AG04450 (cell line): ENCODE results near the gene WDR27. TPM values are rescaled to one million over a fixed set of nuclear protein-coding genes. Genes with fewer than 3 reads are reported as not detected.

Source experiments
- CTCF ChIA-PET: fragments of 300-600, 350-600 bp; formaldehyde crosslinking; extraction: SDS; loops from one replicate; lab custom pipeline; 2022; ENCODE audit warnings: antibody characterized with exemption, inconsistent platforms; lab: Charles Lee
- POLR2A ChIA-PET: fragments of 350-600 bp; formaldehyde crosslinking; extraction: SDS; loops from one replicate; lab custom pipeline; 2021; ENCODE audit warnings: antibody characterized with exemption, inconsistent platforms; lab: Yijun Ruan, JAX
- DNase-seq: peaks from one replicate; pipeline ENCODE4 v3.0.0-alpha.2; 2011; ENCODE audit warnings: low read depth, low spot score
- H3K27ac ChIP-seq: one replicate; pipeline ENCODE4 v1.5.1; 2012; ENCODE audit warnings: low read depth, low read length, control low read depth
- H3K27me3 ChIP-seq: one replicate; pipeline ENCODE4 v1.6.0; 2012; ENCODE audit warnings: low read length; ENCODE audit not compliant: control insufficient read depth, insufficient read depth
- H3K4me3 ChIP-seq: 2 replicates; pipeline ENCODE4 v1.5.1; 2011; ENCODE audit warnings: mild to moderate bottlenecking, low read depth, low read length, control low read depth
- H3K9me3 ChIP-seq: 2 replicates; pipeline ENCODE4 v1.5.1; 2012; ENCODE audit warnings: low read length; ENCODE audit not compliant: control insufficient read depth, insufficient read depth
- CTCF ChIP-seq: IDR thresholded peaks from 2 replicates; pipeline ENCODE4 v1.5.1; 2011; ENCODE audit warnings: low read depth, low read length, control low read depth, inconsistent platforms
- polyA plus RNA-seq: library from polyadenylated mRNA; depleted of rRNA; stranded (reverse); fragments of >200 nt; gene quantifications from 2 replicates; pipeline ENCODE4 v1.2.3, GENCODE V29; 2011

Gene WDR27
- polyA plus RNA-seq, 1 experiment: 20.5 TPM

- TF ChIP-seq CTCF: no peak
- ChIA-PET POLR2A (no interaction called here), CTCF (interaction anchor here (0.5 kb wide), 1 partner anchor 337 kb away, joined by 3 read pairs; no protein-coding TSS in a partner anchor)
- H3K4me3 ChIP-seq: peak overlapping the region; percentile 50
- H3K27me3 ChIP-seq: no peaks in the 10 kb centered on the region
- peak; percentile 46 for DNase-seq
- peak overlapping the region; percentile 81 for H3K27ac ChIP-seq
- H3K9me3 ChIP-seq: peaks cover 36% of the 10 kb centered on the region
These were observed 277.0 kb downstream of the WDR27 start for GRCh38 chr6:169424821-169425240.

GRCh38 chr6:169424149-169424804 is 277.6 kb downstream of the WDR27 start:
- peak overlapping the region; percentile 81 for H3K27ac ChIP-seq
- H3K4me3 ChIP-seq: peak overlapping the region; percentile 50
- CTCF ChIA-PET: interaction anchor here (0.5 to 1.3 kb wide), 2 partner anchors 12 to 336 kb away, joined by 3 read pairs; no protein-coding TSS in a partner anchor

GRCh38 chr6:169421586-169422264 is 280.1 kb downstream of the WDR27 start:
- DNase-seq: no peak
- Histone ChIP-seq H3K27me3 (no peaks in the 10 kb centered on the region), H3K27ac (no peak overlapping the region), H3K9me3 (peaks cover 29% of the 10 kb centered on the region), H3K4me3 (no peak overlapping the region)
- ChIA-PET CTCF (interaction anchor here (0.6 to 2.2 kb wide), 11 partner anchors 12 to 465 kb away, joined by 3 to 17 read pairs (median 5); no protein-coding TSS in a partner anchor), POLR2A (no interaction called here)
- TF ChIP-seq CTCF: no peak

More at GRCh38 chr6:169424149-169424804, 277.6 kb downstream of the WDR27 start:
- no peak for TF ChIP-seq CTCF
- POLR2A ChIA-PET: no interaction called here
- peaks cover 33% of the 10 kb centered on the region for H3K9me3 ChIP-seq
- no peak for DNase-seq
- no peaks in the 10 kb centered on the region for H3K27me3 ChIP-seq

- Histone ChIP-seq H3K4me3 (no peak overlapping the region), H3K27me3 (no peaks in the 10 kb centered on the region), H3K9me3 (peaks cover 28% of the 10 kb centered on the region), H3K27ac (no peak overlapping the region)
- no peak for DNase-seq
- ChIA-PET POLR2A (no interaction called here), CTCF (interaction anchor here (0.6 to 2.2 kb wide), 12 partner anchors 11 to 465 kb away, joined by 3 to 17 read pairs (median 4); no protein-coding TSS in a partner anchor)
- TF ChIP-seq CTCF: peak; percentile 52
These were observed 280.8 kb downstream of the WDR27 start for GRCh38 chr6:169420912-169421543.
